ENCODE data around the gene PIM1.

GRCh38 chr6:37122861-37123260 lies 47.1 kb upstream of the PIM1 start:
- no peak for TF ChIP-seq TCF7L2 (IDR thresholded peaks at IDR 0.05; ENCODE audit: low read depth, low read length)
- no peak for TF ChIP-seq CTCF (IDR thresholded peaks at IDR 0.05)
- no peak for TF ChIP-seq REST (IDR thresholded peaks at IDR 0.05; ENCODE audit: insufficient read depth in 1 of 2, low read depth in 2 of 2, low read length in 1 of 2)
